GM18498 (cell line): ENCODE results near the gene ANKS6.

Experiments
- ATAC-seq: cut with Tn5 transposase; IDR thresholded peaks from one replicate; pipeline ENCODE4 v1.9.1; 2021; ENCODE audit warnings: mild to moderate bottlenecking, moderate library complexity; ENCODE audit not compliant: unreplicated experiment

Gene ANKS6

DNA sequence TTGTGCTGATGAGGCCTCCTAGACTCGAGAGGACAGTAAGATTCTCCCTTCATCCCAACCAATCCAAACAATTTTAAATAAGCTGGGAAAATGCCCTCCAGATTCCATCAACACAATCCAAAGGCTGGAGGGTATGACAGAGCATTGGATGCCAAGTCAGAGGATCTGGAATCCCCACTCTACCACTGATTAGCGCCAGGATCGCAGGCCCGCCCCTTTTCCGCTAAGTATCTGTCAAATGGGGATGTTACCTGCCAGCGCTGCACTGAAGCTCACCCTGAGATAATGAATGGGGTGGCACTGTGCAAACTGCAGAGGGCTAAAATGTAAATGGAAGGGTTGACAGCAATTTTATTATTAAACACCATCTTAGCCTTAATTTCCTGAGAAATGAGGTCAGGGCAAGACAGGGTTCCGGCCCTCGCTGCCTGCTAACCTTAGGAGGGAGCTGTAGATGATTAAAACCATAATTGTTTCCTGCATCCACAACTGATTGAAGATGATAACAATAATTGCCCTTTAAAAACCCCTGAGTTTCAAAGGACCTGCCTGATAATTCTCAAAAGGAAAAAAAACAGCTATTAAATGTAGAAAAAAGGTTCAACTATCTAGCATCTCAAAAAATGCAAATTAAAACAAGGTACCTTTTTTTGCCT, 56.0 kb downstream of the ANKS6 start:
- no peak for ATAC-seq

DNA sequence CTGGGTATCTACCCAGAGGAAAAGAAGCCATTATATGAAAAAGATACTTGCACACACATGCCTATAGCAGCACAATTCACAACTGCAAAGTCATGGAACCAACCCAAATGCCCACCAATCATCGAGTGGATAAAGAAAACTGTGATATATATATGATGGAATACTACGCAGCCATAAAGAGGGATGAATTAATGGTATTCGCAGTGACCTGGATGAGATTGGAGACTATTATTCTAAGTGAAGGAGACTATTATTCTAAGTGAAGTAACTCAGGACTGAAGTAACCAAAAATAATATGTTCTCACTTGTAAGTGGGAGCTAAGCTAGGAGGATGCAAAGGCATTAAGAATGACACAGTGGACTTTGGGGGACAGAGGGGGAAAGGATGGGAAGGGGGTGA, 57.6 kb downstream of the ANKS6 start:
- ATAC-seq = no peak

DNA sequence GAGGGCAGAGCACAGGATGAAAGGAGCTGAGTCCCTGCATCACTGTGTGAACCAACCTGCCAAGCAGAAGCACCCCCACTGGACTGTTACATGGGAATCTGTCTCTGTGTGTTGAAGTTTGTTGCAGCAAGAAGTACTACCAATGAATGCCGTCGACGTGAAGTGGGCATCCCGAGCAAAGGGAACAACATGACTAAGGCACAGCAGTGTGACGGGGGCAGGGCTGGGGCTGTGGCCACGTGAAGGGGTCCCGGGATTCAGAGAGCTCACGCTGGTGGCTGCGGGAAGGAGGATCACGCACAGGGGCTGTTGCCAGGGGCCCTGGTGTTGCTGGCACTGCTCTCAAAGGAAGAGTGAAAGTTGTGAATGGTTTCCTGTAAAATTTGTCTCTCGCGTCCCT, 60.1 kb downstream of the ANKS6 start:
- no peak for ATAC-seq

DNA sequence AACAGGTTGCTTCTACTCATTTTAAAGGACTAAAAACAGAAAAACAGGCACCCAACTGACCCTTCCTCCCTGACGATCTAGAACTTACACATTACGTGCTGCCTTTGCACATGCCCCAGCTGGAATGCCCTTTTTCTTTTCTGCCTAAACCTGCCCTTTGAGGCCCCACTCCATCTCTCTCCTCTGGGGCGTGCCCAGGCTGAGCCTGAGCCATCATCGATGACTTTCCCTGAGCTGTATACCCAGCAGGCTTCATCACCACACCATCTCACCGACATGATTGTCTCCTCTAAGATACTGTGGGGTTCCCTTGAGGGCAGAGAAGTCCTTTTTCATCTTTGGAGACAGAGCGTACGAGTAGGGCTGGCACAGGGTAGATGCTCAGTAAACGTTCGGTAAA, 63.6 kb downstream of the ANKS6 start:
- no peak for ATAC-seq

DNA sequence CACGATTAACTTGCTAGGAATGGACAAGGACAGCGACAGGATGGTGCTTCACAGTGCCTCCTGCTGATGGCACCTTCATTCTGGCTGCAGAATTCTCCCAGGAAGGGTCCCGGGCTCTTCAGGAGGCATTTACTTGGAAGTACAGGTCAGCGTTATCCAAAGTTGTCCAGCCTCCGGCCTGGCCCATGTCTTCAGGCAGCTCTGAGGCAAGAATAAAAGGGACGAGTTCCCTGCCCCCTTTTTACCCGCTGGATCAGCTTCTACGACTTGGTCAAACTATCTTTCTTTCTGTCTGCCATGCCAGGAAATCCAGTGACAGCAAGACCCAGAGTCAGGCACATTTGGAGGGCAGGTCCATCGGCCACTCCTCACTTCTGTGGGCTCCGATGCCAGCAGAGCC, 64.3 kb downstream of the ANKS6 start:
- ATAC-seq = no peak

DNA sequence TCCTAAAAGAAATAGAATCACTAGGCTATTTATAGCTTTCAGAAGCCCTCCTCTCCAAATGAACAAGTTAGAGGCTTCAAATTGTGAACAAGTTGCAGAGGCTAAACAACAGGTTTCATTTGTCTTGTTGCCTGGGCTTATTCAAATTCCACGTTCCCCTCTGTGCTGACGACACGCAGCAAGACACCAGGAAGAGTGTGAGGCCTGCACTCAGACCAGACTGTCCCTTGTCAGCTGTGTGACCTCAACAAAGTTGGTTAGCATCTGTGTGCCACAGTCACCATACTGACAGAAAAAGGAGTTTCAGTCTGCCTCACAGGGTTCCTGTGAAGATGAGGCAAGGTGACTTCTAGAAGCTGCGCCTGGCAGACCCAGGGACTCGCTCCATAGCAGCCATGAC, 65.5 kb downstream of the ANKS6 start:
- no peak for ATAC-seq

DNA sequence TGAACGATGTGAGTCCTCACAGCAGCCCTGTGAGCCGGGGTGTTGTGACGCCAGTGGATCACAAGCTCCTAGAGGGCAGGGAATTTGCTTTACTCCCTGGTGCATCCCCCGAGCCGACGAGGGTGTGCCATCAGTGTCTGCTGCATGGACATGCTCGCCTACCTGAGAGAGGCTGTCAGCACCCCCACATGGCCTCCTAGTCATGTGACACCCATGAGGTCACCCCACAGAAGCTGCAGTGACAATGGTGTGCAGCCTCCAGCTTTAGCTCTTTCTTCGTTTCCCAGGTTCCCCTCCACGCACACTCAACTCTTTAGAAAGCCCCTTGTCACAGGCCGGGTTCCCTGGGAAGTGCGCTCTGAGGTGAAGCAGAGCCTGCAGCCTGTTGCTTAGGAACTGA, 67.9 kb downstream of the ANKS6 start:
- ATAC-seq = no peak

DNA sequence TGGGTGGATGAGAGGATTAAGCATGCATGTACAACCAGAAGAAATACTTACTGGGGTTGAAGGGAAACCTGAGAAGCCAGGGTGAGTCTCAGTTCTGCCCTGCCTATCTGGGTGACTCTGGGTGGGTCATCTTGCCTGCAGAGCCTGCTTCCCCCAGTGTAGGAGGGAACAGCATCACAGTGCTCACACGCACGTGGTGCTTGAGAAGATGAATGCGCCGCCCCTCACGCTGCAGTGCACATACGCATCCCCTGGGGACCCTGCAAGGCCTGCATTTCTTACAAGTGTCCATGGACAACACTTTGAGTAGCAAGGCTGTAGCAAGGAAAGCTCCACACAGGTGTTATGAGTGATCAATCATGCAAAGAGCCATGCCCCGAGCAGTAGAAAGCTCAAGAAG, 68.9 kb downstream of the ANKS6 start:
- no peak for ATAC-seq

DNA sequence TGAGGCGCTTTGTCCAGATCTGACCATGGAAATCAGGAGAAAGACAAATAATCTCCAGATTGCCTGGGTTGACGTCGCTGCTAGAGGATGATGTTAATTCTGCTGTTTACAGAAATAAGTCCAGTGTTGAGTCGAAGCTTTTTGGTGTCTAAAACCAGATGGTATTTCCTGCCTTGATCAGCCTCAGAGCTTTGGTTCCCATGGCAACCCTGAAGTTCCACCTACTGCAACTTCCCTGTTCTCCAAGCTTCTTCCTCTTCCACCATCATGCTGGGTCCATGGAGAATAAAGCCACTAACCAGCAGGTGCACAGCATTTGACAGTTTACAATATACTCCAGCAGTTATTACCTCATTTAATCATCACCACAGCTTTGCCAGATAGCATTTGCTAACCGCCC, 69.6 kb downstream of the ANKS6 start:
- no peak for ATAC-seq

DNA sequence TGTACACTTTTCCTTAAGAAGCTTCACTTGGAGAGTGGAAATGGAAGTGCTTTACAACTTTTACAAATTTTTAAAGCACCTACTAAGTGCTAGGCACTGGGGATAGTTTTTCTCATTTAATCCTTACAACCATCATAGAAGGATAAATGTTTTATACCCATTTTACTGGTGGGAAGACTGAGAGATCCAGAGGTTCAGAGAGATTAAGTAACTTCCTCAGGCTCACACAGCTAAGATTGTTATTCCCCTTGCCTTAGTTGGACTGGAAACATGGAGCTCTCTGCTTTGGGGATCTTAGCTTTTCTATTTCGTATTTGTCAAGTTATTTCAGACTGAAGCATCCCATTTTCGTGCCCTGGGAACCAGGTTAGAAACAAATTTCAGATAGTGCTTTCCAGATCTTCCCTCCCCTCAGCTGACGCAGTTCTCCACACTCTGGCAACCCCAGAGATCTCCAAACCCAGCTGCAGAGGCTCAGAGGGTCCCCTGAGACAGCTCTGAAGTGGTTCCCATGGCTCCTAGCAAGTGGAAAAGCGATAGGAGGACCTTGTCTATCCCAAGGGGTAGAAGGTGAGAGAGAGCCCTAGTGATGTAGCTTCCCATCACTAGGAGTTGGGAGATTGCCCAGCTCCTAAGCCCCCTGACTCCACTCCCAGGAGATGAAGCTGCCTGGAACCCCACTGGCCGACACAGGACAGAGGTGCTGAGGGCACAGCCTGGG, 71.4 kb downstream of the ANKS6 start:
- ATAC-seq = no peak

DNA sequence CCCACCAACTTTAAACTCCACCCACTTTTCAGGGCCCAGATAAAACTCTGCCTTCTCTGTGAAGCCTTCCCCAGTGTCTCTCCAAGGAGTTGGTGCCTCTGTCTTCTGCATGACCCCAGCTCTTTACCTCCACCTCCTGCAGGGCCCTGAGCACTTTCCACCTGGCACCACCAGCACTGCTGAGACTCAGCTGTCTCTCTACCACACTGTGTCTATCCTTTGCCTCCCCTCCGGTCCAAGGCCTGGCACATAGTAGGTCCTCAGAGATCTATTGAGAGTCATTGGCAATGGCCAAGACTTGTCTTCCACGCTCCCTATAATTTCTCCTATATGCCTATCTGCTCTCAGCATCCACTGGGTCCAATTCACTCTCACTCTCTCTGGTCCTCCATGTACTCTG, 74.7 kb downstream of the ANKS6 start:
- no peak for ATAC-seq

DNA sequence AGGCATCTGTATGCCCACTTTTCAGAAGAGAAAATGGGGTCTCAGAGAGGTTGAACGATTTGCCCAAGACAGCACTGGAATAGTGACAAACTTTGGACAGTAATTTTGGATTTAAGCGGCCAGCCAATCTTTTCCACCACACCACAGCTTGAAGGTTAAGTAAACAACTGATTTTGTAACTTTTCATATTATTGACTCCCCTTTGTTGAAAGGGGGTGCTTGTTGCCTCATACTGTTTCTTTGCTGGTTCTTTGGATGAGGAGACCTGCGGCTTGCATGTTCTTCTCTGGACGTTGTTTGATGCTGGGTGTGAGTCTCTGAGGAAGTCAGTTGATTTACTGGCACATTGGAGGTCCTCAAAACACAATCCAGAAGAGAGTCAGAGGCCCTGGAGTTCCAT, 76.0 kb downstream of the ANKS6 start:
- ATAC-seq = no peak

DNA sequence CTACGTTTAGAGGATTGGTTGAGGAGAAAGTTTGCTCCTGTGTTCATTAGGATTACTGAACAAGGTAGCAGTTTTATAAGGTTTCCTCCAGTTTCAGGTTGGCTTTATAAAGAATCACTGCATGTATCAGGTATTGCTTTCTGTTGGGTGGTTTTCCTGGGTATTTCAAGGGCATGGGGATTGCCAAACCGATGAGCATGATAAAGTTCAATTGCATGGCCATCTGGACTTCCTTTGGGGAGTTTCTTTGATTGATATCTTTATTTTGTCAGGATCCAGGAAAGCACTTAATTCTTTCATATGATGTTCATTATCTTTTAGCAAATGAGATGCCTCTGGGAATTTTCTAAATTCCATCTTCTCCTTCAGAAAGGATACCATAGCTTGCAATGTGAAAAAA, 77.3 kb downstream of the ANKS6 start:
- ATAC-seq = no peak

DNA sequence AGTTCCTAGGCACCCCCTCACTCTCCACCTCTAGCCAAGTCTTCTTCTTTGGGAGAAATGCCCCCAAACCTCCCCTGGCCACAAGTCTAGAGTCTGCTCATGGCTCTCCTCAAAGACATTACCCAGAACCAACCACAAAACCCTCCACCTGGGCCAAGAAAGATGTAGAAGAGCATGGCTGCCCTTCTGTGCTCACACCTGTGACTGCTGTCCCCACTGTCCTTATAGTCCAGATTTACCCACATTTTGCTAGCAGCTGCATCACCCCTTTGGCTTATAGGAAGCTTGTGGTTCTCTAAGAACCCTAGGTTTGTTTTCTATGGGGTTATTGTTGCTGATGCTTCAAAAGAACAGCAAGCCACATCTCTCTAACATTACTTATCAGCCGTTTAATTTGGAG, 81.5 kb downstream of the ANKS6 start:
- no peak for ATAC-seq

DNA sequence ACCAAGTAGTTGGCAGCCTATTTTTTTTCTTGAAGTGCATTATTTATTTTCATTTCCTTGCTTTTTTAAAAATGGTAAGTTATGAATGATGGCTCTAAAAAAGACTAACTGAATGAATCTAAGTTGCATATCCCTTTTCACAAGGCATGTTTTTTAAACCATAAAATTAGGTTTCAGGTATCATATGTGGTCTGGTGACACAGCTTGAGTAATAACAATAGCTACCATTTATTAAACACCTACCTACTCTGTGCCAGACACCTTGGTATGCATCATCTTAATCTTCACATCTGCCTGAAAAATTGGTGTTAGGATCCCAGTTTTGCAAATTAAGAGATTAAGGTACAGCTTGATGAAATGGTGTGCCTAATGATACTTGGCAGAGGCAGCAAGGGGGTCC, 83.4 kb downstream of the ANKS6 start:
- no peak for ATAC-seq

DNA sequence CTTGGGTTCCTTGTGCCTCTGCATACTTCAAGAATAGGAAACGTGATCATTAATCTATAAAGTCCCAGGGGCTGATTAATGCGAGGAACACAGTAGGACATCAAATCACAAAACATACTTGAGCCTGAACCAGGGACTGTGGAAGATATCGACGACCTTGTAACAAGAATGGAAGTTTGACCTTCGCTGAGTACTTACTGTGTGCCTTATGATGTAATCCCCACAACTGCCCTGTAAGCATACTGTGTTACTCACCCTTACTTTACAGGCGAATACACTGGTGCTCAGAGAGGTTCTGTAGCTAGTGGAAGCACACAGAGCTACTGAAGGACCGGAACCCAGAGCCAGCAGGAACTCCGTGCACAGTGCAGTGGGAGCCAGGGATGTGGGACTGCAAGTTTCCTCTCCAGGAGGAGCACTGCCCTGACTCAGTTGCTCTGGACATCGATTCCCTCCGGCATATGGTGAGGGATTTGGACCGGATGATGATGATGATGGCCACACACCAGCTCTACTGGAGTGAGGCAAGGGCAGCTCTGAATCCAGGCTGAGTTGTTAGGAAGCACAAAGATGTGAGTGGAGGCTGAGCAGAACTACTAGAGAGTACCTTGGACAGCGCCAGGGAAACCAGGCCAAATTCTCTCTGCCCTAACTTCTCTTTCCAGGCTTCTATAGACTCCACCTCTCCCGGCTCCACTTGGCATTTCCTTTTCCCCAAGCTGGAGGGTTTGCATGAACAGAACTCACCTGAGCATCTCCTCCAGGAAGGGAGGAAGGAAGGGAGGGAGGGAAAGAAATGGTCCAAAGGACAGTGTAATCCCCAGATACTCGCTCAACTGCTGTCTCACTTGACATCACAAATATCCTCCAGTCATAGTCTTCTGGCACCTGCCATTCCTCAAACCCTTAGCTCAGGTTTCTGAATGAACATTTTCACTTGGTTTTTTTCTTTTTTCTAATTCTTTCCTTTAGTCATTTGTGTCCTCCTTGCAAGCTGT, 86.1 kb downstream of the ANKS6 start:
- no peak for ATAC-seq

DNA sequence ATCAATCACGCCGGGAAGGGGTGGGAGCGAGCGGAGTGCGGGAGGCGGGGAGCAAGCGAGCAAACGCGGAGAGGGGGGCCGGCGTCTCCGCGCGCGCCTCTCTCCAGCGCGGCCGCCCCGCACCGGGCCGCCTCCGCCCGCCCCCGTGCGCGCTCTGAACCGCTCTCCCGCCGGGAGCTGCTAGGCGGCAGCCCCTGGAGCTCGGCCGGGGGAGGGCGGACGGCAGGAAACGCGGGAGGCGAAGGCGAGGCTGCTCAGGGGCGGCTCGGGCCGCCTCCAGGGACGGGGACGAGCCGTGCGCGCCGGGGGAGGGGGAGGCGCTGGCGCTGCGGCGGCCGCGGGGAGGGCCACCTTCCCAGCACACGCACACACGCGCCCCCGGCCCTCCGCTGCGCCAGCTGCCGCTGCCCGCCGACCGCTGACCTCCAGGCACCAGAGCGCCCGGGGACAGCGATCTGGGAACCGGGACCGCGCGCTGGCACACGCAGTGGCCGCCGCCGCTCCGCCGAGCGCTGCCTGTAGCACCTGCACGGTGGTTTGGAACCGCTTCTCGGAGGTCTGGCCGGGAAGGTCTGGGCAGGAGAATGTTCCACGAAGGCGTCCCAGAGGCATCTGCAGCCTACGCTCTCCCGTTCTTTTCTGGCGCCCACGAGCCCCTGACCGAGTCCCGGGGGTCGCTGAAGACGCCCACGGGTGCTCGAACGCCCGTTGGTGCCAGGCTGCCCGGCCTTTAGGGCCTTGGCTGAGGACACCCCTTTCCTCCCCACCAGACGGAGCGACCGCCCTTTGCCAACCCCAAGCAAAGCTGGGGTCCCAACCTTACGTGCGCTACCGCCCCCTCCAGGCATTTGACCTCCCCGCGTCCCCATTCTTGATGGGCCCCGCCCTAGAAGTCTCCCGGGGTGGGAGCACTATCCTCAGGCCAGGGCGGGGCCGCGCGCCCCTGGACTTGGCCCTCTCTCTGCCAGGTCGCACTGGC, 87.1 kb downstream of the ANKS6 start, which contains the start of gene GABBR2:
Gene GABBR2, minus strand, starts transcription at position 3 of the 979 bp plus-strand sequence. CDS start 198 bp downstream, outside the sequence.
- ATAC-seq = no peak

DNA sequence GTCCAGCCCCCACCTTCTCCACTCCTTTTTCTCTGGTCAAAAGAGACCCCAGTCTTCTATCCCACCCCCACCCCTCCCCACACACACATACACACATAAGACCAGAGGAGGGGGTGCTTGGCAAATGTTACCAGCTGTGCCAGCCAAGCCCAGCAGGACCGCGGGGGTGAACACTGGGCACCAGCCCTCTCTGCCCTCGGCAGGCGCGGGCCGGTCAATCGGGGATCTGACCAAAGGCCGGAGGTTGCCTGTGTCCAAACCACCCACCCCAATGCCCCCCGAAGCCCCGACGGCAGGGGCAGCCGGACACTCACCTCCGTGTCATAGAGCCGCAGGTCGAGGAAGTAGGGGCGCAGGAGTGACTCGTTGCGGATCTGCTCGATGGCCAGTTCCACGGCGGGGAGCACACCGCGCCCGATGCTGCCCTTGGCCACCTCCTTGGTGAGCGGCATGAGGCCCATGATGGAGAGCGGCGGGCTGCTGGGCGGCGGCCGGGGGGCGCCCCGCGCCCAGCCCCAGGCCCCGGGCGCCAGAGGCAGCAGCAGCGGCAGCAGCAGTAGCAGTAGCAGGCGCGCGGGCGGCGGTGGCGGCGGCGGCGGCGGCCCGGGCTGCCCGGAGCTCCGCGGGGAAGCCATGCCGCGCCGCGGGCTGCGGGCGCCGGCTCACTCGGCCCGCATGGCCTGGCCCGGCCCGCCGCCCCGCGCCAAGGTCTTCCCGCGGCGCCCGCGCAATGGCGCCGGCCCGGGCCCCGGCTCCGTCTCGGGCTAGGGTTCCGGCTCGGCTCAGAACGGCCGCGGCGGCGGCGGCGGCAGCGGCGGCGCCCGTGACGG, 88.0 kb downstream of the ANKS6 start:
- ATAC-seq = no peak
